Esophagus muscularis mucosa (tissue), 4 donors: ENCODE data around the gene LAPTM5. TPM values are rescaled to one million over a fixed set of nuclear protein-coding genes. Genes with fewer than 3 reads are reported as not detected.
"Not testable (repeated sequence)": the region's sequence is repeated elsewhere in the genome, so short reads cannot be mapped to it uniquely, and the experiment has no call there.

Experiments used
- DNase-seq: peaks from one replicate; pipeline ENCODE4 v3.0.0-alpha.2; 2017; ENCODE audit errors: extremely low spot score
- H3K27ac ChIP-seq, 4 donors: fragments of 200-600 bp; sonication (generic); replicated peaks in 1 of 4; 1 replicate in 3 of 4; 2 replicates in 1 of 4; pipeline ENCODE4 v1.5.1; 2016 to 2019; ENCODE audit warnings: mild to moderate bottlenecking in 1 of 4
- H3K27me3 ChIP-seq, 4 donors: fragments of 200-600 bp; sonication (generic); one replicate each; pipeline versions ENCODE4 v1.5.1 to v1.6.0; 2016 to 2019
- H3K36me3 ChIP-seq, 4 donors: fragments of 200-600 bp; sonication (generic); one replicate each; pipeline ENCODE4 v1.5.1; 2016 to 2019
- H3K4me1 ChIP-seq, 4 donors: fragments of 200-600 bp; sonication (generic); one replicate each; pipeline ENCODE4 v1.5.1; 2016 to 2019
- H3K4me3 ChIP-seq, 4 donors: fragments of 200-600 bp; sonication (generic); 1 replicate in 2 of 4; 2 replicates in 2 of 4; pipeline ENCODE4 v1.5.1; 2016 to 2019; ENCODE audit warnings: mild to moderate bottlenecking in 4 of 4, moderate library complexity in 1 of 4
- H3K9me3 ChIP-seq, 4 donors: fragments of 200-600 bp; sonication (generic); 1 replicate in 3 of 4; 2 replicates in 1 of 4; pipeline ENCODE4 v1.5.1; 2016 to 2019
- EP300 ChIP-seq: sonication (generic); formaldehyde crosslinking; IDR thresholded peaks from one replicate; pipeline ENCODE4 v1.6.1; 2017; ENCODE audit warnings: antibody characterized with exemption
- POLR2A ChIP-seq: fragments of 450-650 bp; IDR thresholded peaks from one replicate; pipeline ENCODE4 v1.6.1; 2017; ENCODE audit warnings: antibody characterized with exemption, moderate library complexity, mild to moderate bottlenecking, low read depth
- POLR2AphosphoS5 ChIP-seq, 2 donors: sonication (generic); formaldehyde crosslinking; IDR thresholded peaks; one replicate each; pipeline ENCODE4 v1.6.1; 2017; ENCODE audit warnings: antibody characterized with exemption in 2 of 2
- WGBS: methylation state at CpG from one replicate; pipeline ENCODE4 v1.1.5; 2018; 5-methylcytosine and 5-hydroxymethylcytosine counted together
- intact Hi-C: fragments of 100-400 bp; cut with DNase I; formaldehyde crosslinking; loops from one replicate; pipeline ENCODE4 v1.15.1; 2023
- total RNA-seq, 4 donors: library from RNA; depleted of rRNA; stranded (reverse); fragments of >200 nt; gene quantifications; one replicate each; pipeline versions ENCODE4 v1.1.0 to v1.2.1, GENCODE V29; 2016
- TF ChIP-seq, protein P1 (sequence below), 3 experiments: fragments of 200-600 bp in 2 of 3; fragments of 450-650 bp in 1 of 3; sonication (generic) in 2 of 3; IDR thresholded peaks; one replicate each; pipeline ENCODE4 v1.5.1; 2017 to 2019; ENCODE audit warnings: antibody characterized with exemption in 3 of 3, mild to moderate bottlenecking in 2 of 3, moderate library complexity in 1 of 3

The LAPTM5 gene
- total RNA-seq, 4 donors from 2014 or later = 32.4 to 83.7 (median 36.3) TPM

- intact Hi-C loops = no loop called here
- Histone ChIP-seq H3K27me3 (peaks cover 0 to 8% (median 6%) of the 10 kb centered on the region in 4 donors), H3K36me3 (no peaks in the 10 kb centered on the region), H3K9me3 (no peaks in the 10 kb centered on the region), H3K4me3 (no peak overlapping the region), H3K27ac (no peak overlapping the region), H3K4me1 (peaks cover 0 to 19% (median 7%) of the 10 kb centered on the region in 4 donors)
- 63% methylated on average over 7 of the region's 7 CpGs for whole genome bisulfite sequencing
- TF ChIP-seq, protein P1, sequence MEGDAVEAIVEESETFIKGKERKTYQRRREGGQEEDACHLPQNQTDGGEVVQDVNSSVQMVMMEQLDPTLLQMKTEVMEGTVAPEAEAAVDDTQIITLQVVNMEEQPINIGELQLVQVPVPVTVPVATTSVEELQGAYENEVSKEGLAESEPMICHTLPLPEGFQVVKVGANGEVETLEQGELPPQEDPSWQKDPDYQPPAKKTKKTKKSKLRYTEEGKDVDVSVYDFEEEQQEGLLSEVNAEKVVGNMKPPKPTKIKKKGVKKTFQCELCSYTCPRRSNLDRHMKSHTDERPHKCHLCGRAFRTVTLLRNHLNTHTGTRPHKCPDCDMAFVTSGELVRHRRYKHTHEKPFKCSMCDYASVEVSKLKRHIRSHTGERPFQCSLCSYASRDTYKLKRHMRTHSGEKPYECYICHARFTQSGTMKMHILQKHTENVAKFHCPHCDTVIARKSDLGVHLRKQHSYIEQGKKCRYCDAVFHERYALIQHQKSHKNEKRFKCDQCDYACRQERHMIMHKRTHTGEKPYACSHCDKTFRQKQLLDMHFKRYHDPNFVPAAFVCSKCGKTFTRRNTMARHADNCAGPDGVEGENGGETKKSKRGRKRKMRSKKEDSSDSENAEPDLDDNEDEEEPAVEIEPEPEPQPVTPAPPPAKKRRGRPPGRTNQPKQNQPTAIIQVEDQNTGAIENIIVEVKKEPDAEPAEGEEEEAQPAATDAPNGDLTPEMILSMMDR (IDR thresholded peaks at IDR 0.05) = no peak
- TF ChIP-seq POLR2AphosphoS5 (IDR thresholded peaks at IDR 0.05) = no peak
- TF ChIP-seq POLR2A = no peak
- no peak for TF ChIP-seq EP300
- DNase-seq = no peak
These were observed 67.5 kb downstream of the LAPTM5 start for GRCh38 chr1:30689901-30690645.

GRCh38 chr1:30688920-30689794 is 68.4 kb downstream of the LAPTM5 start:
- 78% methylated on average over 4 of the region's 11 CpGs for WGBS
- no peak overlapping the region for H3K27ac ChIP-seq
- DNase-seq = no peak

GRCh38 chr1:30688516-30688915 is 69.1 kb downstream of the LAPTM5 start:
- Histone ChIP-seq H3K27me3 (peaks cover 0 to 24% (median 15%) of the 10 kb centered on the region in 4 donors), H3K4me1 (peaks cover 0 to 17% (median 11%) of the 10 kb centered on the region in 4 donors)
- whole genome bisulfite sequencing = 94% methylated on average over 9 of the region's 9 CpGs
- H3K9me3 ChIP-seq, DNase-seq, H3K36me3 ChIP-seq, H3K4me3 ChIP-seq, H3K27ac ChIP-seq, intact Hi-C loops: not testable (repeated sequence)

More at GRCh38 chr1:30688920-30689794, 68.4 kb downstream of the LAPTM5 start:
- Histone ChIP-seq H3K27me3 (peaks cover 0 to 17% (median 14%) of the 10 kb centered on the region in 4 donors), H3K4me1 (peaks cover 0 to 17% (median 11%) of the 10 kb centered on the region in 4 donors), H3K4me3 (no peak overlapping the region), H3K36me3 (no peaks in the 10 kb centered on the region), H3K9me3 (no peaks in the 10 kb centered on the region)
- TF ChIP-seq, protein P1 (IDR thresholded peaks at IDR 0.05) = no peak
- TF ChIP-seq POLR2AphosphoS5 (IDR thresholded peaks at IDR 0.05) = no peak
- TF ChIP-seq POLR2A = no peak
- TF ChIP-seq EP300 = no peak
- intact Hi-C loops = no loop called here

GRCh38 chr1:30687886-30688285 is 69.7 kb downstream of the LAPTM5 start:
- 92% methylated on average over 6 of the region's 6 CpGs for WGBS
- H3K27me3 ChIP-seq = peaks cover 0 to 28% (median 15%) of the 10 kb centered on the region in 4 donors
- no peak for TF ChIP-seq EP300
- TF ChIP-seq, protein P1 (IDR thresholded peaks at IDR 0.05) = no peak
- no peak for TF ChIP-seq POLR2A
- TF ChIP-seq POLR2AphosphoS5 (IDR thresholded peaks at IDR 0.05) = no peak
- intact Hi-C loops = no loop called here
- H3K36me3 ChIP-seq = no peaks in the 10 kb centered on the region
- no peak overlapping the region for H3K4me3 ChIP-seq
- peaks cover 0 to 17% (median 11%) of the 10 kb centered on the region in 4 donors for H3K4me1 ChIP-seq
- no peak overlapping the region for H3K27ac ChIP-seq
- no peak for DNase-seq
- H3K9me3 ChIP-seq = no peaks in the 10 kb centered on the region
